Frontal cortex (tissue), 4 donors: ENCODE data around the gene OR2Z1. TPM values are rescaled to one million over a fixed set of nuclear protein-coding genes. Genes with fewer than 3 reads are reported as not detected.

Source experiments
- DNase-seq, 2 donors: peaks; one replicate each; pipeline ENCODE4 v3.0.0; 2012; ENCODE audit warnings: low spot score in 2 of 2
- FAIRE-seq: peaks from 2 replicates; lab custom pipeline; 2012; peaks lifted over from hg19 to GRCh38; lab: Jason Lieb, UNC
- total RNA-seq: library from RNA; depleted of rRNA; stranded (reverse); fragments of >200 nt; gene quantifications from one replicate; pipeline ENCODE4 v1.2.3, GENCODE V29; 2014
- donor health status: control.
- donor health status: control.
- donor health status: control.

Gene OR2Z1
- total RNA-seq = not detected

- FAIRE-seq = no peak
- no peak for DNase-seq
Observed at GRCh38 chr19:8721334-8721733, at the start of gene OR2Z1. OR2Z1 (plus strand) TSS chr19:8721634; CDS start chr19:8731029, 9,395 bp downstream.

GRCh38 chr19:8673276-8673891 lies 48.0 kb upstream of the OR2Z1 start:
- no peak for DNase-seq
- FAIRE-seq = no peak

GRCh38 chr19:8675066-8675465 lies 46.4 kb upstream of the OR2Z1 start:
- FAIRE-seq = no peak
- no peak for DNase-seq

- FAIRE-seq (no peak), DNase-seq (no peak)
Observed at GRCh38 chr19:8678244-8678807, 43.1 kb upstream of the OR2Z1 start.

- no peak for DNase-seq
- FAIRE-seq = no peak
Observed at GRCh38 chr19:8680676-8681344, 40.6 kb upstream of the OR2Z1 start.

GRCh38 chr19:8681345-8682029 lies 39.9 kb upstream of the OR2Z1 start:
- FAIRE-seq (no peak), DNase-seq (no peak)

GRCh38 chr19:8682472-8682871 lies 39.0 kb upstream of the OR2Z1 start:
- FAIRE-seq (no peak), DNase-seq (no peak)

- FAIRE-seq (no peak), DNase-seq (no peak)
Observed at GRCh38 chr19:8682931-8683330, 38.5 kb upstream of the OR2Z1 start.

- no peak for FAIRE-seq
Observed at GRCh38 chr19:8684001-8684902, 37.2 kb upstream of the OR2Z1 start.

GRCh38 chr19:8686549-8686948 lies 34.9 kb upstream of the OR2Z1 start:
- FAIRE-seq (no peak), DNase-seq (no peak)

More at GRCh38 chr19:8684001-8684902, 37.2 kb upstream of the OR2Z1 start:
- no peak for DNase-seq

- FAIRE-seq = no peak
- no peak for DNase-seq
Observed at GRCh38 chr19:8688930-8689329, 32.5 kb upstream of the OR2Z1 start.

- no peak for FAIRE-seq
- no peak for DNase-seq
Observed at GRCh38 chr19:8690753-8691539, 30.5 kb upstream of the OR2Z1 start.

- FAIRE-seq (no peak), DNase-seq (no peak)
Observed at GRCh38 chr19:8695501-8695900, 25.9 kb upstream of the OR2Z1 start.

GRCh38 chr19:8695911-8696310 lies 25.5 kb upstream of the OR2Z1 start:
- no peak for FAIRE-seq

GRCh38 chr19:8696993-8697392 lies 24.4 kb upstream of the OR2Z1 start:
- FAIRE-seq = no peak
- DNase-seq = no peak

More at GRCh38 chr19:8695911-8696310, 25.5 kb upstream of the OR2Z1 start:
- no peak for DNase-seq

GRCh38 chr19:8697671-8698432 lies 23.6 kb upstream of the OR2Z1 start:
- FAIRE-seq (no peak), DNase-seq (no peak)

- DNase-seq (no peak), FAIRE-seq (no peak)
Observed at GRCh38 chr19:8698433-8699063, 22.9 kb upstream of the OR2Z1 start, which contains the start of gene ACTL9. ACTL9 (minus strand) TSS chr19:8698795; CDS start chr19:8698701, 94 bp downstream.

GRCh38 chr19:8699908-8700307 lies 21.5 kb upstream of the OR2Z1 start:
- FAIRE-seq = no peak
- DNase-seq = no peak
